ENCODE data around the gene JHY.
A peak's percentile ranks its signal among the peaks of the same experiment; 100 is the strongest.

Gene JHY

GRCh38 chr11:122920579-122920978 is 38.0 kb downstream of the JHY start:
- no peak for DNase-seq (ENCODE audit: low read depth)
- TF ChIP-seq, protein P1, sequence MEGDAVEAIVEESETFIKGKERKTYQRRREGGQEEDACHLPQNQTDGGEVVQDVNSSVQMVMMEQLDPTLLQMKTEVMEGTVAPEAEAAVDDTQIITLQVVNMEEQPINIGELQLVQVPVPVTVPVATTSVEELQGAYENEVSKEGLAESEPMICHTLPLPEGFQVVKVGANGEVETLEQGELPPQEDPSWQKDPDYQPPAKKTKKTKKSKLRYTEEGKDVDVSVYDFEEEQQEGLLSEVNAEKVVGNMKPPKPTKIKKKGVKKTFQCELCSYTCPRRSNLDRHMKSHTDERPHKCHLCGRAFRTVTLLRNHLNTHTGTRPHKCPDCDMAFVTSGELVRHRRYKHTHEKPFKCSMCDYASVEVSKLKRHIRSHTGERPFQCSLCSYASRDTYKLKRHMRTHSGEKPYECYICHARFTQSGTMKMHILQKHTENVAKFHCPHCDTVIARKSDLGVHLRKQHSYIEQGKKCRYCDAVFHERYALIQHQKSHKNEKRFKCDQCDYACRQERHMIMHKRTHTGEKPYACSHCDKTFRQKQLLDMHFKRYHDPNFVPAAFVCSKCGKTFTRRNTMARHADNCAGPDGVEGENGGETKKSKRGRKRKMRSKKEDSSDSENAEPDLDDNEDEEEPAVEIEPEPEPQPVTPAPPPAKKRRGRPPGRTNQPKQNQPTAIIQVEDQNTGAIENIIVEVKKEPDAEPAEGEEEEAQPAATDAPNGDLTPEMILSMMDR (IDR thresholded peaks at IDR 0.05; ENCODE audit: control insufficient read depth, insufficient read depth, low read depth, low read length, missing control alignments), result no peak

DNA sequence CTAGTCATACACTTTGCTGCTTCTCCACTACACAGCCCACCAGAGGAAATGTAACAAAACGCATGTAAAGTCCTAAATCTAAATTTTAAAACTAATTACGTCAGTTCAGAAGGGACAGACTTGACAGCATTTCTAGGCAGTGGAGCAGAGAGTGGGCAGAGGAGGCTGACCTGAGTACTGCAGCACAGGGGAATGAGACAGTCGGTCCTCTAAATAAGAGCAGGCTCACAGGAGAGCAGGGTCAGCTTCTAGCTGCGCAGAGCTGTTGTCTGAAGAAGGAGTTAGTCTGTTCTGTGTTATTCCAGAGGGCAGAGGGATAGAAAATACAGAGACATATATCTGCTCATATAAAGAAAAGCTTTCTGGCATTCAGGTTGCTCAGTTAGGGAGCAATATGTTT is 40.3 kb downstream of the JHY start:
- DNase-seq (ENCODE audit: low read depth), result no peak
- TF ChIP-seq, protein P1 (IDR thresholded peaks at IDR 0.05; ENCODE audit: control insufficient read depth, insufficient read depth, low read depth, low read length, missing control alignments), result no peak
- no peak overlapping the region for H3K4me3 ChIP-seq (ENCODE audit: control insufficient read depth, low read depth, low read length)

More at GRCh38 chr11:122920579-122920978, 38.0 kb downstream of the JHY start:
- H3K4me3 ChIP-seq (ENCODE audit: control insufficient read depth, low read depth, low read length), result no peak overlapping the region

DNA sequence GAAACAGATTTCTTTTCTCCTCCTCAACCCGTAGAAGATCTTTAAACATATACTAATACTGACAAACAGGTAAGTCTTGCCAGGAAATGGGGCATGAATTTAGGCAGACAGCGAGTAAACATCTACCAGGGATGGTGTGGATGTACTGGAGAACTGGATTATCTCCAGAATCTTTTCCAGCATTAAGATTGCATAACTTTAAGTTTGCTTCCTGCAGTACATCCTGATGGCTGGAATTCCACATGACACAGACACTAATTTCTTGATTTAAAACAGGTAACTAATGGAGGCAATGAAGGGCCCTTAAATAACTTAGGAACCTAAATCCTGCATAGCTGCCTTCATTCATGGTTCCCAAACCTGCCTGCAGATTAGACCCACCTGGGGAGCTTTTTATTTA is 40.7 kb downstream of the JHY start:
- DNase-seq (ENCODE audit: low read depth), result no peak
- H3K4me3 ChIP-seq (ENCODE audit: control insufficient read depth, low read depth, low read length), result no peak overlapping the region
- TF ChIP-seq, protein P1 (IDR thresholded peaks at IDR 0.05; ENCODE audit: control insufficient read depth, insufficient read depth, low read depth, low read length, missing control alignments), result no peak

DNA sequence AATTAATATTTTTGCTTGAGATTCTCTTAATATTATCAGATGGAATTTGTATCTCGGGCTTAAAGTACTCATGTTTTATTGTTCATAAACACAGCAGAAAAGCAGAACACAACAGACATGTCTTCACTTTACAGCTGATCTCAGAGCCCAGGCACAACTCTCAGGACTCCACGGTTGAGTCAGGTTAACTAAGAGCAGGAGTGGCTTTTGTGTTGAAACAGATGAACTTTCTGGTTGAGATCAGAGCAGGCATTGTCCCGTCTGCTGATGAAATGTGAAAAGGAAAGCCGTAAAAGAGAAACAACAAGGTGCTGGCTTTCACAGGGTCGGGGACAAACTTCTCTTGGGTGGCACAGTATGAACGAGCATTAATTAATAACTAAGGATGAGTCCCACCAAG is 49.0 kb downstream of the JHY start:
- TF ChIP-seq, protein P1 (IDR thresholded peaks at IDR 0.05; ENCODE audit: control insufficient read depth, insufficient read depth, low read depth, low read length, missing control alignments), result no peak
- DNase-seq (ENCODE audit: low read depth), result no peak
- no peak overlapping the region for H3K4me3 ChIP-seq (ENCODE audit: control insufficient read depth, low read depth, low read length)

DNA sequence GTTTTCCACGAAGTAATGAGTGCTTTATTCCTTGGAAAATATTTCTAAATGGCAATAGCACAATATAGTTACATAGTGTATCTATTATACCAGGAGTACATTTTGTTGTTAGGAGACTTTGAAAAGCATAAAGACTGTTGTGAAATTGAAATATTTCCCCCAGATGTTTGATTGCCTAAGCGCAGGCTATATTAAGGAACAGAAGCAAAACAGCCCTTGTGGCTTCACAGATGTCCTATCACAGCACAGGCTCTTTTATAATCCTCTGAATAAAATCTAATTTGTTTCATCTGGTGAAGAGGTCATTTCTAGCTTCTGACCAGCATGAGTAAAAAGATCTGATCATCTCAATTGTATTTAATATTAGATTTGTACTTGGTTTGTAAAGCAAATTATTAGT is 50.9 kb downstream of the JHY start:
- TF ChIP-seq, protein P1 (IDR thresholded peaks at IDR 0.05; ENCODE audit: control insufficient read depth, insufficient read depth, low read depth, low read length, missing control alignments), result no peak
- no peak overlapping the region for H3K4me3 ChIP-seq (ENCODE audit: control insufficient read depth, low read depth, low read length)
- DNase-seq (ENCODE audit: low read depth), result peak; percentile 63

DNA sequence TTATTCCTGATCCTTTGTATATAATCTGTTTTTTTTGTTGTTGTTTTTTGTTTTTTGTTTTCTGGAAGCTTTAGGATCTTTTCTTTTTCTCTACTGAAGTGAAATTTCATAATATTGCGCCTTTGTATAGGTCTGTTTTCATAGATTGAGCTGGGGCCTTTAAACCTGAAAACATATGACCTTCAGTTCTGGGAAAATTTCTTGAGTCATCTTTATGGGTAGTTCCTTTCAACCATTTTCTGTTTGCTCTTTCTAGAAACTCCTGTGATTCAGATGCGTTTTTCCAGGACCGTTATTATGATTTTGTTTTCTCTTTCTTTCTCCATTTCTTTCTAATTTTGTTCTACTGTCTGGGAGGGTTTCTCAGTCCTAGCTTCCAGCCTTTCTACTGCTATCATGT is 55.4 kb downstream of the JHY start:
- no peak overlapping the region for H3K4me3 ChIP-seq (ENCODE audit: control insufficient read depth, low read depth, low read length)
- TF ChIP-seq, protein P1 (IDR thresholded peaks at IDR 0.05; ENCODE audit: control insufficient read depth, insufficient read depth, low read depth, low read length, missing control alignments), result no peak
- DNase-seq (ENCODE audit: low read depth), result no peak

- DNase-seq (ENCODE audit: low read depth), result no peak
- TF ChIP-seq, protein P1 (IDR thresholded peaks at IDR 0.05; ENCODE audit: control insufficient read depth, insufficient read depth, low read depth, low read length, missing control alignments), result no peak
- H3K4me3 ChIP-seq (ENCODE audit: control insufficient read depth, low read depth, low read length), result no peak overlapping the region
Observed at GRCh38 chr11:122938557-122938956, 56.0 kb downstream of the JHY start.

Measured in AG09309 (cell line).